ENCODE results near the gene RIN3.

The RIN3 gene

DNA sequence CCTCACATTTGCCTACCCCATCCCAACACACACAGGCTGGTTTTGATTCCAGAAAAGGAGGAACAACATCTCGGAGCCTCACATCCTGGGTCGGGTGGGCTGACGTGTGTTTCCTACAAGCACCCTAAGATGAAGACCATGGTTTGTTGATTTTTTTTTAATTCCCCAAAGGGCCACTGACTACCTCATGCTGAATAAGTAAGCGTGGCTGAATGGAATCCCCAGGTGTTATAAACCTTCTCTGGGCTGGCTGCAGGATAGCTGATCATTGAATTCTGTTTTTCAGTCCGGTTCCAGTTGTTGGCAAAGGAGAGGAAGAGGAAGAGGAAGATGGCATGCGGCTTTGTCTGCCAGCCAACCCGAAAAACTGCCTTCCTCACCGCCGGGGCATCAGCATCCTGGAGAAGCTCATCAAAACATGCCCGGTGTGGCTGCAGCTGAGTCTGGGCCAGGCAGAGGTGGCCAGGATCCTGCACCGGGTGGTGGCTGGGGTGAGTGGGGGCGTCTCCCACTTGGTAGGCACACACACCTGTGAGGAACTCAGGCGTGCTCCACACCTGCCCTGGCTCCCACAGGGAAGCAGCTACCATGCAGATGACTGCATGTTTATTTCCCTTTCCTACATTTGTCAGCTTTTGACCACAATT lies 42.0 kb downstream of the RIN3 start:
- no peak for DNase-seq (ENCODE audit: low read depth in 2 of 2)

GRCh38 chr14:92556255-92556741 lies 42.7 kb downstream of the RIN3 start:
- no peak for DNase-seq (ENCODE audit: low read depth in 2 of 2)

GRCh38 chr14:92556863-92557543 lies 43.4 kb downstream of the RIN3 start:
- no peak for DNase-seq (ENCODE audit: low read depth in 2 of 2)

DNA sequence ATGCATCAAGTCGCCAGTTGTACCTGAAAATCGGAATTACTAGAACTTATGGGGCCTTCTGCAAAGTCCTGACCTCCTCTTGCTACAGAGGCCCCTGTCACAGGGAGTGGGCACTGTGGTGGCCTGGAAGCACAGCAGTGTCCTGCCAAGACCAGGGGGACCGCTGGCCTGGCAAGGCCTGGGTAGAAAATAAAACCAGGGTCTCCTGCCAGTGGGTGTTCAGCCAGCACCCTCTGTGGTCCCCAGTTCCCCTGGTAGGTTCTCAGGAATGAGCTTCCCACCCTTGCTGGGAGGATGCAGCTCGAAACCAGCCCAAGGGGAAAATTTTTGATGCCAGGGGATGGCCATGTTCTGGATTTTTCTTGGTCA lies 43.9 kb downstream of the RIN3 start:
- DNase-seq (ENCODE audit: low read depth in 2 of 2) = no peak

GRCh38 chr14:92558319-92558718 lies 44.7 kb downstream of the RIN3 start:
- no peak for DNase-seq (ENCODE audit: low read depth in 2 of 2)

DNA sequence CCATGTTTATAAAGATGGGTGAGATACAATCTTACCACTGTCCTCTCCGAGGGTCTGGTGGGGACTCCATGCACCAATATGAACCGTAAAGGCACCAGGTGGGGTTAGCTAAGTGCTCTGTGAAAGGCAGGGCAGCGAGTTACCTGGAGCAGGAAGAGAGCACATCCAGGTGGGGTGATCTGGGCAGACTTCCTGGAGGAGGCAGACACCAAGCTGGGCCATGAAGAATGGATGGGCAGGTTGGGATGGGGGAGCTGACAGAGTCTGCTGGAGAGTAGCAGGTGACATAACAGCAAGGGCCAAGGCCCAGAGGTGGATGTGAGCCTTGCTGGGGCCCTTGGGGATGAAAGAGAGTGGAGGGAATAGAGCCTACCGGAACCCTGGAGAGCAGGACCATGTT lies 45.9 kb downstream of the RIN3 start:
- DNase-seq (ENCODE audit: low read depth in 2 of 2) = no peak

GRCh38 chr14:92560106-92560865 lies 46.7 kb downstream of the RIN3 start:
- DNase-seq (ENCODE audit: low read depth in 2 of 2) = no peak

GRCh38 chr14:92561906-92562479 lies 48.4 kb downstream of the RIN3 start:
- DNase-seq (ENCODE audit: low read depth in 2 of 2) = no peak

GRCh38 chr14:92563359-92563758 lies 49.8 kb downstream of the RIN3 start:
- no peak for DNase-seq (ENCODE audit: low read depth in 2 of 2)

- DNase-seq (ENCODE audit: low read depth in 2 of 2) = no peak
Measured at GRCh38 chr14:92563765-92564285, 50.2 kb downstream of the RIN3 start.

DNA sequence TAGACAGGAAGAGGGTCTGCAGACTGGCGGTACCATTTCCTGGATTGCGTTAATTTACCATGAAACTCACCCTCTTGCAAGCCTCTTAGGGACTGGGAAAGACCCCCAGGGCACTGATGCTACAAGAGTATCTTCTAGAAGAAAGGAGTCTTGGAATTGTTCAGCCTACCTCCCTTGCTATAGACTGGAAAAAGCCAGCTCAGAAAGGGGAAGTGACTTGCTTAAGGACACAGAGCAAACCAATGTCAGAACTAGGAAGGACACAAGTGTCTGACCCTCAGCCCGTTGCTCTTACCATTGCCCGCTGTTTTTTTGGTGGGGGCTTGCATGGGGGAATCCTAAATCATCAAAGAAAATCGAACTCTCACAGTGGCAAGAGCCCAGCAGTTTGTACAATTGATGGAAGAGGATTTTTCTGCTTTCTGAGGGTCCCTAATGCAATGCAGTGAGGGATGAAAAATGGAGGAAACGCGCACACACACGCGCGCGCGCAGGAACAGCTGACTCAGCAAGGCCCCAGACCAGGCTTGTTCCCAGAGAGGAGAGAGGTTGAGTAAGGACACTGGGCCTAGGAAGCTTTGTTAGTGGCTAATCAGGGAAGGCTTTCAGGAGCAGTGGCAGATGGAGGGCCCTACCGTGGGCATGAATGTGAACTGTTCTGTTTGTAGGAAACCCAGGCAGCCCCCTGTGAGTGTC lies 50.9 kb downstream of the RIN3 start:
- DNase-seq (ENCODE audit: low read depth in 2 of 2) = no peak

GRCh38 chr14:92565040-92565717 lies 51.6 kb downstream of the RIN3 start:
- DNase-seq (ENCODE audit: low read depth in 2 of 2) = no peak

DNA sequence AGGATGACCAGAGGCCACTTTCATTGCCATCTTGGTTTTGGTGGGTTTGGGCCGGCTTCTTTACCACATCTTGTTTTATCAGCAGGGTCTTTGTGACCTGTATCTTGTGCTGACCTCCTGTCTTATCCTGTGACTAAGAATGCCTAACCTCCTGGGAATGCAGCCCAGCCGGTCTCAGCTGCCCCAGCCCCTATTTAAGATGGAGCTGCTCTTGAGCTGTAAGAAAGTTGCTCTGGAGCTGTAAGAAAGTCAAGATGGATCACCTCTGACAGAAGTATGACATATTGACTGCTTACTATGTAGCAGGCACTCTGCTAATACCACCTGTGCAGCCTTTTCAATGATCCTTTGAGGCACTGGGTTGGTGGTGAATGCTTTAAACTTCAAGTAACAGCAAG lies 52.1 kb downstream of the RIN3 start:
- DNase-seq (ENCODE audit: low read depth in 2 of 2) = no peak

DNA sequence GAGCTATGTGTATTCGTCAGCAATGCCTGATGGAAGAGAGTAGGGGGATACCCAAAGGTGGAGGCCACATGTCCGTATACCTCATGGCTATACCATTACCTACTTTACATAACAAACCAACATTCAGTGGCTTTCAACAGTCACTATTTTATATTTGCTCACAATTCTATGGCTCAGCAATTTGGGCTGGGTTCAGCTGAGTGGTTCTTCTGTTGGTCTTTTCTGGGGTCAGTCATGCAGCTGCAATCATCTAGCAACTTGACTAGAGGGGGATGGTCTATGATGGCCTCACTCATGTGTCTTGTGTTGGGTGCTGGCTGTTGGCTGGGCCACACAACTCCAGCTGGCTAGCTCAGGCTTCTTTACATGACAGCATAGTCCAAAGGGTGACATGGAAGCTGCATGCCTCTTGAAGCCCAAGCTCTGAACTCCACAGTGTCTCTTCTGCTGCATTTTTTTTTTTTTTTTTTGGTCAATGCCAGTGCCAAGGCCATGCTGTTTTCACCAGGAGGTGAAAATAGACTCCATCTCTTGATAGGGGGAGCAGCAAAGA lies 53.7 kb downstream of the RIN3 start:
- DNase-seq (ENCODE audit: low read depth in 2 of 2) = no peak

DNA sequence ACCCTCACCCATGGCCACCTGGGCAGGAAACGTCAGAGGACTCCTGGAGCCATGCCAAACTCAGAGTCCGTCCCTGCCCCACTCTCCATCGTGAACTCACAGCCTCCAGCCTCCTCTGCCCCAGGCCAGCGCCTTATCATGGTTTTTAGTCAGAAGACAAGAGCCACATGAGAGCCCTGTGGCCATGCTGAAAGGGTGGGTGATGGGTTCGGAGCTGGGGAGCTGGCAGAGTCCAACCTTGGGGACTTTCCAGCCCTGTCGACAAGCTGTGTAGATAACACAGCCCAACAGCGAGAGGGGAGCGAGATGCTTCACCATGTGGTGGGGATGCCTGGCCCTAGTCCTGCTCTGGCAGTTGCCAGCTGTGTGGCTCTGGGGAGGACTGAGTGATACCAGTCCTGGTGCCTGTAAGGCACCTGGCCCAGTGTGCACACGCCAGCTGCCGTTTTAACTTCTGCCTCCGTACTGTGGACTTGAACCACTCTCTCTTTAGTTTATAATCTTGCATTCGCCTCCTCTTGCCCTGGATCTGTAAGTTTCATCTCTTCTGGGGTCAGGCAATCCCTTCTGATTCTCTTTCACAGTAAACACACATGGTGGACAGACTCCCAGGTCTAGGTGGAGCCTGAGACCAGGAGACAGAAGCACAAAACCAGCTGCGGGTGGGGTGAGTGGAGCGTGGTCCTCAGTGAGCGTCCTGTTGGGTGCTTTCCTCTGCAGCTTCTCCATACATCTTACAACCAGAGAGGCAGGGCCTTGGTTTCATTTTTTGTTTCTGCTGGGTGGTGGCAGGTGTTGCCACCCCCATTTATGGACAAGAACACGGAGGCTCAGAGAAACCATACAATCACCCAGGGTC lies 55.3 kb downstream of the RIN3 start:
- DNase-seq (ENCODE audit: low read depth in 2 of 2) = peak in 1 of 2 donors; percentile 58

- DNase-seq (ENCODE audit: low read depth in 2 of 2) = no peak
Measured at GRCh38 chr14:92570674-92571262, 57.2 kb downstream of the RIN3 start.

- DNase-seq (ENCODE audit: low read depth in 2 of 2) = no peak
Measured at GRCh38 chr14:92572050-92572449, 58.5 kb downstream of the RIN3 start.

- no peak for DNase-seq (ENCODE audit: low read depth in 2 of 2)
Measured at GRCh38 chr14:92573761-92574498, 60.3 kb downstream of the RIN3 start.

Measured in stimulated activated CD8-positive, alpha-beta memory T cell treated with anti-CD3 and anti-CD28 coated beads, Interleukin-15, amount 100 ng/mL, for 48 hours (primary cell).